ENCODE measurements around the gene TSKU.

- TF ChIP-seq CTCF (conservative IDR thresholded peaks at IDR 0.05; ENCODE audit: low read depth in 2 of 2) (no peak), POLR2AphosphoS5 (IDR thresholded peaks at IDR 0.05; ENCODE audit: low read depth) (no peak), EZH2 (IDR thresholded peaks at IDR 0.05; ENCODE audit: low read depth, unreplicated experiment) (no peak), STAT1 (IDR thresholded peaks at IDR 0.05; ENCODE audit: unreplicated experiment) (no peak)
These were observed 19.0 kb downstream of the TSKU start for GRCh38 chr11:76802151-76802550.

Measured in GM23338 (cell line).